RWPE2 (cell line): Measurements from ENCODE around the gene TRAPPC3.
A peak's percentile ranks its signal among the peaks of the same experiment; 100 is the strongest.

ENCODE experiments used
- ATAC-seq: fragments of 200-7000 bp; cut with Tn5 transposase; 3 replicates; pipeline ENCODE4 v1.9.1; 2021; ENCODE audit warnings: low read depth
- DNase-seq: peaks from one replicate; pipeline ENCODE4 v3.0.0-alpha.2; 2020; ENCODE audit warnings: low spot score
- H3K27ac ChIP-seq: fragments of 450-650 bp; 2 replicates; pipeline ENCODE4 v1.5.1; 2017; ENCODE audit warnings: mild to moderate bottlenecking; ENCODE audit not compliant: poor library complexity, severe bottlenecking
- H3K27me3 ChIP-seq: fragments of 250-450 bp; sonication (Bioruptor Pico); 2 replicates; pipeline ENCODE4 v1.5.1; 2021; ENCODE audit warnings: mild to moderate bottlenecking, moderate library complexity; ENCODE audit not compliant: insufficient read depth, poor library complexity, severe bottlenecking
- H3K36me3 ChIP-seq: fragments of 250-450 bp; sonication (Bioruptor Pico); 2 replicates; pipeline ENCODE4 v1.5.1; 2020; ENCODE audit warnings: low read depth, mild to moderate bottlenecking, moderate library complexity
- H3K4me1 ChIP-seq: fragments of 250-450 bp; sonication (Bioruptor Pico); 2 replicates; pipeline ENCODE4 v1.5.1; 2021; ENCODE audit warnings: mild to moderate bottlenecking, moderate library complexity; ENCODE audit not compliant: insufficient read depth, poor library complexity, severe bottlenecking
- H3K4me3 ChIP-seq: fragments of 250-450 bp; sonication (Bioruptor Pico); 2 replicates; pipeline ENCODE4 v1.5.1; 2021; ENCODE audit warnings: mild to moderate bottlenecking, moderate library complexity; ENCODE audit not compliant: severe bottlenecking
- H3K9me3 ChIP-seq: fragments of 250-450 bp; sonication (Bioruptor Pico); 2 replicates; pipeline ENCODE4 v1.5.1; 2021; ENCODE audit warnings: mild to moderate bottlenecking, moderate library complexity; ENCODE audit not compliant: severe bottlenecking
- TF ChIP-seq, protein P1 (sequence below): fragments of 450-650 bp; IDR thresholded peaks from one replicate; pipeline ENCODE4 v1.5.1; 2017; ENCODE audit warnings: mild to moderate bottlenecking, moderate library complexity; ENCODE audit not compliant: poor library complexity, severe bottlenecking

Gene TRAPPC3

DNA sequence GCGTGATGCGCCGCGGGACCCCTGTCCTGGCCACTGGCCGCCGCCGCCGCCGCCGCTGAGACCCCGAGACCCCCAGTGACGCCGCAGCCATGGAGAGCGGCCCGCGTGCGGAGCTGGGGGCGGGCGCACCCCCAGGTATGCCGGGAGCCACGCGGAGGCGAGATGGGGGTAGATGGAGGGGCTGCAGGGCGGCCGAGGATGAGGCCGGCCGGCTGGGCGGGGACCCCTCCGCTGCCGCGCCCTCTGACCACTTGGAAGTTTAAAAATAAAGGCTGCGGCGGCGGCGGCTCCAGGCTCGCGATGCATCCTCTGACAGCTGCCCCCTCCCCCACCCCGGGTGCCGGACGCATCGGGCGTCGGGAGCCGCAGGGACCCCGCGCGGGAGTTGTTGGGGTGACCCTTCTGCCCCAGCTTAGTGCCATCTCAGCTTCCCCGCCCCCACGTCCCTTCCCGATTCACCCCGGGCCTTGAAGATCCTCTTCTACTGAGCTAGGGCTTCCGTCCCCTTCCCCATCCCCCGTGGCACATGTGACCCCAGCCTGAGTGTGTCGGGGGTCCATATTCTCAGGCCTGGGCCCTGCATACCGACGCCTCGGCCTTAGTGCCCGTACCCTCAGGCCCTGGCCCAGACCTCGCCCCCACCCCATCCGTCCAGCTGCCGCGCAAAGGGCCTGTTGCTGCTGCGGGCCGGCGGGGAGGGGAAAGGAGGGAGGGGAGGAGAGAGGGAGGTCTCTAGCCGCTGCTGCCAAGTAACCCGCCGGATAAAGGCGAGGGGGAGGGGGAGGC lies 7.2 kb upstream of the TRAPPC3 start:
- Histone ChIP-seq H3K27ac (peak overlapping the region; percentile 97), H3K9me3 (no peaks in the 10 kb centered on the region), H3K36me3 (peaks cover 19% of the 10 kb centered on the region), H3K4me3 (peak overlapping the region; percentile 90), H3K4me1 (peaks cover 28% of the 10 kb centered on the region), H3K27me3 (no peaks in the 10 kb centered on the region)
- TF ChIP-seq, protein P1, sequence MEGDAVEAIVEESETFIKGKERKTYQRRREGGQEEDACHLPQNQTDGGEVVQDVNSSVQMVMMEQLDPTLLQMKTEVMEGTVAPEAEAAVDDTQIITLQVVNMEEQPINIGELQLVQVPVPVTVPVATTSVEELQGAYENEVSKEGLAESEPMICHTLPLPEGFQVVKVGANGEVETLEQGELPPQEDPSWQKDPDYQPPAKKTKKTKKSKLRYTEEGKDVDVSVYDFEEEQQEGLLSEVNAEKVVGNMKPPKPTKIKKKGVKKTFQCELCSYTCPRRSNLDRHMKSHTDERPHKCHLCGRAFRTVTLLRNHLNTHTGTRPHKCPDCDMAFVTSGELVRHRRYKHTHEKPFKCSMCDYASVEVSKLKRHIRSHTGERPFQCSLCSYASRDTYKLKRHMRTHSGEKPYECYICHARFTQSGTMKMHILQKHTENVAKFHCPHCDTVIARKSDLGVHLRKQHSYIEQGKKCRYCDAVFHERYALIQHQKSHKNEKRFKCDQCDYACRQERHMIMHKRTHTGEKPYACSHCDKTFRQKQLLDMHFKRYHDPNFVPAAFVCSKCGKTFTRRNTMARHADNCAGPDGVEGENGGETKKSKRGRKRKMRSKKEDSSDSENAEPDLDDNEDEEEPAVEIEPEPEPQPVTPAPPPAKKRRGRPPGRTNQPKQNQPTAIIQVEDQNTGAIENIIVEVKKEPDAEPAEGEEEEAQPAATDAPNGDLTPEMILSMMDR, result no peak
- ATAC-seq, result peak; percentile 46
- no peak for DNase-seq

DNA sequence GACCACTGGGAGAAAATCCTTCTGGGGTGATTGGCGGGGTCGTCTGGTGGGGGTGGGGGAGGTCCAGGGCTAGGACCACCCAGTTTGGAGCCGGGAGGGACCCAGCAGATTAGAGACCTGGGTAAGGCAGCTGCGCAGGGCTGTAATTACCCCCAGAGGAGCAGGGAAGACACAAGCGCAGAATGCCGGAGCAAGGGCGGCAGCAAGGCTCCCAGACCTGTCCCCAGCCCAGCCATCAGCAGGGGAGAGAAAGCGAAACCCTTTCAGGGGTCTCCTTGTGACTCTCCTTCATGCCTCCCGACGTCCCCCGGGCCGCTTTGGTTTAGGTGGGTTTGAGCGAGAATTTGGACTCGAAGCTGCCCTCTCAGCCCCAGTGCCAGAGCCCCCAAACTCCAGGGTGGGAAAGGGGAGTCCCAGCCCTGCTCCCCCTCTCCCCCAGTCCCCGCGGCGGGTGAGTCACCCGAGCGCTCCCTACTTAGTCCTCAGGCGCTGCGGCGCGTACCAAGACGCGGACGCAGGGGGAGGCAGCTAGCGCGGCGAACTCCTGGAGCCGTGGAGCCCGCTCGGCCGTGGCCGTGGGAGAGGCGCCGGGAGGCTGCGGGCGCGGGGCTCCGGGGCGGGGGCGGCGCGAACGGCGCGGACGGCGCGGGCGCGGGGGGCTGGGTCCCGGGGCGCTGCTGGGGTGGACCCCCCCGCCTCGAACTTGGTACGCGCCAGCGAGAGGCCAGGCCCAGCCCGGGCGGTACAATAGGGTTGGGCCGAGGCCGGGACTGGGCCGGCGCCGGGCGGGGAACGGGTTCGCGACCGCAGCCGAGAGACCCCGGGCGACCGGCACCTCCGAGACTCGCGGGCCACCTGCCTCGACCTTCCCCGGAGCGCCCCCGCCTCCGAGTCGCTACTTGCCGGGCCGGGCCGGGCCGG lies 6.4 kb upstream of the TRAPPC3 start, which contains the start of gene MAP7D1:
MAP7D1 (plus strand) TSS at position 753 of the 921 bp plus-strand sequence. CDS start 258 bp downstream, outside the sequence.
- TF ChIP-seq, protein P1, result no peak
- H3K4me1 ChIP-seq, result peaks cover 32% of the 10 kb centered on the region
- H3K27ac ChIP-seq, result peak within 1 kb of the TSS; percentile 97
- peaks cover 16% of the 10 kb centered on the region for H3K36me3 ChIP-seq
- H3K27me3 ChIP-seq, result no peaks in the 10 kb centered on the region
- DNase-seq (peak; percentile 88), ATAC-seq (peak; percentile 40)
- H3K4me3 ChIP-seq, result peak within 1 kb of the TSS; percentile 90
- no peaks in the 10 kb centered on the region for H3K9me3 ChIP-seq

DNA sequence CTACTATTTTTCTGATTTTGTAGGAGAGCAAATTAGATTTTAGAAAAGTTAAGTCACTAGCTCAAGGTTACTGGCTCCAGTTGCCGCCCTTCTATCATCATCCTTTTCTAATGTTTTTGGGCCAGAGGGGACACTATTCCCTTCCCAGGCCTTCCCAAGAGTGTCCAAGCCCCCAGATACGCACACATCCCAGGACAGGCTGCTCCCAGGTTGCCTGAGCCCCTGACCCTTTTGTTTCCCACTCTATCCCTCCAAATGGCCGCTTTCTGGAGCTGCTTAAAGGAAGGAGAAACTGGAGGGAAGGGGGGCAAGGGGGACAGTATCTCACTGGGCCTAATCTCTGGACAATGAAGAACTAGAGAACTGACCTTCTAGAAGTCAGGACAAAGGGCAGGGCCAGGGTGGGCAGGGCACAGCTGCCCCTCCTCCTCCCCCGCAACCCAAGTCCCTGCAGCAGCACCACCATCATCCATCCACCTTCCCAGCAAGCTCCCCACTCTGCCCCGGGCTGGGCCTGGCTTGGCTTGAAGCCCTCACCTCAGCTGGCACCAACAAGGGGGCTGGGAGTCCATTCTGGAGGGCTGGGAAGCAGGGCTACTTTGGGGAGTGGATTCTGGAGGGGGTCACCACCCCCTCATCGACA lies 5.6 kb upstream of the TRAPPC3 start:
- Histone ChIP-seq H3K27ac (peak overlapping the region; percentile 97), H3K27me3 (no peaks in the 10 kb centered on the region), H3K9me3 (no peaks in the 10 kb centered on the region), H3K4me3 (peak overlapping the region; percentile 90), H3K36me3 (peaks cover 16% of the 10 kb centered on the region), H3K4me1 (peaks cover 33% of the 10 kb centered on the region)
- TF ChIP-seq, protein P1, result no peak
- no peak for ATAC-seq
- DNase-seq, result no peak

DNA sequence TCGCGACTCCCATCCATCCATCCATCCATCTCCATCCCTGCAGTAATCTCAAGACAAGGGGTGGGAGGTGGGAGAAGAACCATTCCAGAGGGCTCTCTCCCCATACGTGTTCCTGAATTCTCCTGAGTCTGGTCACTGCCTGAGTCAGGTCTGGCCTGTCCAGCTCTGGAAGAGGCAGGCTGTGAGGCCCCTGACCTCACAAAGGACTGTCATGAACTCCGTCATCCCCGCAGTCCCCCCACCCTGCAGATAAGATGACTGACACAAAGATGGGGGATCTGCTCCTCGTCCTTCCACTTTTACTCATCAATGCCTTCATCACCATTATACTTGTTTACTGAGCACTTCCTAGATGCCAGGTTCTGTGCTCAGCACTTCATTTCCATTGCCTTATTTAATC lies 5.0 kb upstream of the TRAPPC3 start:
- no peak for ATAC-seq
- Histone ChIP-seq H3K36me3 (peaks cover 13% of the 10 kb centered on the region), H3K27ac (no peak overlapping the region), H3K4me3 (no peak overlapping the region), H3K9me3 (no peaks in the 10 kb centered on the region), H3K4me1 (peaks cover 34% of the 10 kb centered on the region), H3K27me3 (no peaks in the 10 kb centered on the region)
- DNase-seq, result no peak
- TF ChIP-seq, protein P1, result no peak
